Stimulated activated CD4-positive, alpha-beta T cell treated with anti-CD3 and anti-CD28 coated beads, Interleukin-1b, Interleukin-23, amount 100 ng/mL, for 24 hours (primary cell): ENCODE data around the gene ADARB2.

Experiments used
- DNase-seq, 4 experiments: peaks; one replicate each; pipeline ENCODE4 v3.0.0-alpha.2; 2020; ENCODE audit warnings: low read depth in 4 of 4, low spot score in 1 of 4

The ADARB2 gene

GRCh38 chr10:1184541-1185430 lies 552.5 kb downstream of the ADARB2 start:
- DNase-seq: no peak

- DNase-seq: no peak
Observed at GRCh38 chr10:1183701-1184100, 553.6 kb downstream of the ADARB2 start.

DNA sequence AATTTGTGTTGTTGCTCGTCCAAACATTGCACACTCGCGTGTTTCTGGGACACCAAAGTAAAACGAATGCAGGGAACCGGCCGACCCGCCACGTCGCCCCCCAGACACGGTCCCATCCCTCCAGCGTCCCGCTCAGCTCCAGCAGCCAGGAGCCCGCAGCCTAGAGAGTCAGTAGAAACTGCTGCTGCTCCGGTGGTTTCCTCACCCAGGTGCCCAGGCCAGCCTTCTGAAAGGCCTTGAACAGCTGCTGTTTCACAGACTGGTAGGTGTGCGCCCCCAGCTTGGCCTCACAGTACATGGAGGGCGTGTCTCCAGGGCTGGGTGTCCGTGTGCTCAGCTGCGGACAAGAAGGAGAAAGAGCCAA lies 554.3 kb downstream of the ADARB2 start:
- no peak for DNase-seq

DNA sequence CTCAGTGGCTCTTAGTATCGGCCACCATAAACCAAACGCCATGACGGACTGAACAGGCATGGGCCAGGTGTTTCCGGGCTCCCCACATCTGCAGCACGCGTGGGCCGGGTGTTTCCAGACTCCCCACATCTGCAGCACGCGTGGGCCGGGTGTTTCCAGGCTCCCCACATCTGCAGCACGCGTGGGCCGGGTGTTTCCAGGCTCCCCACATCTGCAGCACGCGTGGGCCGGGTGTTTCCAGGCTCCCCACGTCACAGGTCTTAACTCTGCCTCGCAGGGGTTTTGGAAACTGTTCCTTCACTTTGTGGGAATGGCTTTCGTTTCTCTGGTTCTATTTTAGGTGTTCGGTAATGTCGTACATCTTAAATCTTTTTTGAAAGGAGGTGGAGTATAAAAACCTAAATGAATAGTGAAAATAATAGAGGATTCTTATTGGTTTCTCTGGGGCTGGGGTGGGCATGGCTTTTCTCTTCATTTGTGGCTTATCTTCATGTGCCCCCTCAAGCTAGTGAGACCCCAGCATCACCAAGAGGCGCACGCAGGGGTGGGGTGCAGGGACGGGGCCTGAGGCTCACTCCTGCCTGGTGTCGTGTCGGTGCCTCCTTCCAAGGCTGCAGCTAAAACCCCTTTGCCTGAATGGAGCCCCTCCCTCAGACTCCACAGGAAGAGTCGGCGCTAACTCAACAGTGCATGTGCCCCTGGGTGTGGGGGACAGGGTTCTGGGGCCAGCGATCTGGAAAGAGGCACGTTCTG lies 554.9 kb downstream of the ADARB2 start:
- no peak for DNase-seq

DNA sequence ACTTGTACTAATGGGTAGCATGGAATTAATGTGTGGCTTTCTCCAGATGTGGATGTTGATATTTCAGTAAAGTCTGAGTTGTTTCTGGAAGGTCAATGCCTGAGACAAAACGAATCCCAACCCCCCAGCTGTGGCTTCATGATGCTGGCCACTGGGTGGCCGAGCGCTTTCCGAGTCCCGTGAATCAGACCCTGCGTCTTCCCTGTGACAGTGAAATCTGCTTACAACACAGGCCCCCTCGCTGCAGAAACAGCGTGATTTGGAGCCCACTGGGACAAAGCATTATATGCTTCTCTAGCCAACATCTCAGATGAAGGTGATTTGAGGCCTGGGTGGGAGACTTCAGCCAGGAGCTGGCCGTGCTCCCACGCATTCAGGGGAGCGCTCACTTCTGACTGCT lies 556.5 kb downstream of the ADARB2 start:
- no peak for DNase-seq

DNA sequence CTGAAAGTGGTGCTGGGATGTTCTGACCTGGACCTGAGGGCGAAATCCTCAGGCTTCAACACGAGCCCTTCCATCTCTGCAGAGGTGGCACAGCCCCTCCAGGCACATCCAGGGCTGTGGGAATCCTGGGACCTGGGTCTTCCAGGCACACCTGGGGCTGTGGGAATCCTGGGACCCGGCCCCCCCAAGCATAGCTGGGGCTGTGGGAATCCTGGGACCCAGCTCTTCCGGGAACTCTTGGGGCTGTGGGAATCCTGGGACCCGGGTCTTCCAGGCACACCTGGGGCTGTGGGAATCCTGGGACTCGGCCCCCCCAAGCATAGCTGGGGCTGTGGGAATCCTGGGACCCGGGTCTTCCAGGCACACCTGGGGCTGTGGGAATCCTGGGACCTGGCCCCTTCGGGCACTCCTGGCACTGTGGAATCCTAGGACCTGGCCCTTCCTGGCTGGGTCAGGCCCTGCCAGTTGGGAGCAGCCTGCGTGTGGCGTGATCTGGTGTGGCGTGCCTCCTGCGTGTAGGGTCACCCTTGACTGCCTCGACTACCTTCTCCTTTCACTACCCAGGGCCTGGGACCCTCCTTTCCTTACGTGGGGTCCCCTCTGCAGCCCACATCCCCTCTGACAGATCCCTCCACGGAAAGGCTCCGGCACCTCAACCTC lies 557.1 kb downstream of the ADARB2 start:
- DNase-seq: no peak

DNA sequence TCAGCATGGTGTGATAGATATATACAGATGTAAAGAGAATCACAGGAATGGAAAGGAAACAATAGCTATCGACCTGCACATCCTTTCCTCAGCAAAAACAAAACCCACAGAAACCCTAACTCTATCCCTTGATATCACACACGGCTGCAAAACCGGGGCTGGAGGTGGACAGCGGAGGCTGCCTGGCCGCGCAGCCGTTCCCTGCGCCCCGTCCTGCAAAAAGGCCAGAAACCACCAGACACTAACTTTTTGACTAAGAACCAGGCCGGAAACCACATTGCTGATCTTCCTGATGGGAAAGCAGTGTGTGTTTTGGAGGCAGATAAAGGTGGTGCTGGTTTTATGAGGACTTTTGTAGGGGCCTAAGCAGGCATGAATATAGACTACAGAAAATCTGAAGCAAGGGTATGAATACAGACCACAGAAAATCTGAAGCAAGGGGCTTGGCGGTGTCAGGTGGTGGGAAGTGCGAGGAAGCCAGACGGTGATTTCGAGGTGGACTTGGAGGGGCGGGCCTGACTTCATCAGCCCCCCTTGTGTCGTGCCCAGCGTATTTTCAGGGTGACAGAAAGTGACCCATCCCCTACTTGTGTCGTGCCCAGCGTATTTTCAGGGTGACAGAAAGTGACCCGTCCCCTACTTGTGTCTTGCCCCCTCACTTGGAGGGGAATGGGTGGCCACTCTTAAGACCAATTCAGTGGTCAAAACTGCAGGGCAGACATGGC lies 557.8 kb downstream of the ADARB2 start:
- no peak for DNase-seq

DNA sequence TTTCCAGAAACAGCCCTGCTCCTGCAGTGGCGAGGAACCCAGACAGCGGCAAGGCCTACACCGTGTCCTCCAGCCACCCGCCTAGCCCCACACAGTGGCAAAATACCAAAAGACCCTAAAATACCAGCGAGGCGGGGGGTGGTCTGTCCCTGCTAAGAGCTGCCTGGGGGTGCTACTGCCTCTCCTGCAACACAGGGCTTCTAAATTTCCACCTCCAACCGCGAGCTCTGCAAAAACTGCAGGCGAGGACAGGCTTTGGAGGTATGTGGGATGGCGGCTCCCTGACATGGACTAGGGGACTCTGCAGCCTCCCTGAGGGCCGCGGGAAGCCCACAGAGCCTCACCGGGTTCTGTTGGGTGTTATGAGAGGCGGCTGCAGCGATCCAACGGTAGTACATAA lies 558.8 kb downstream of the ADARB2 start:
- DNase-seq: no peak

GRCh38 chr10:1177936-1178335 lies 559.4 kb downstream of the ADARB2 start:
- DNase-seq: no peak

DNA sequence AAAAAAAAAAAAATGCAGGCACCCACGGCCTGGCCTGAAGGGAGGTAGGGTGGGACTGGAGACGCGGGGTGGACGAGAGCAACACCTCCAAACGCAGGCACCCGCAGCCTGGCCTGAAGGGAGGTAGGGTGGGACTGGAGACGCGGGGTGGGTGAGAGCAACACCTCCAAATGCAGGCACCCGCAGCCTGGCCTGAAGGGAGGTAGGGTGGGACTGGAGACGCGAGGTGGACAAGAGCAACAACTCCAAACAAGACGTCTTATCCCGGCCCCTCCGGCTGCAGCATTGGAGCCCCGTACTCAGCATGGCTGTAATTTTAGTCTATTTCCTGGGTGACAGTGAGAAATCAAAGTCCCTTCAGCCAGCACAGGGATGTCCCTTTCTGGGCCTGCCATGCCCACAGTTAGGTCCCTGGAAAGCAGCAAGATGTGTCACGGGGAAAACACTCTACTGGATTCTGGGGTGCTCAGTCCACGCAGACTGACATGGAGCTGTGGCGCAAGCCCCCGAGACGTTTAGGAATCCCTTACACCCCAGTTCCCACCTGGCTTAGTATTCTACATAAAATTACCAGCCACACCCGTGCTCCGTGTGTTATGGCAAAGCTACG lies 561.3 kb downstream of the ADARB2 start:
- no peak for DNase-seq

GRCh38 chr10:1174022-1174421 lies 563.3 kb downstream of the ADARB2 start:
- no peak for DNase-seq

GRCh38 chr10:1173091-1173490 lies 564.2 kb downstream of the ADARB2 start:
- no peak for DNase-seq

DNA sequence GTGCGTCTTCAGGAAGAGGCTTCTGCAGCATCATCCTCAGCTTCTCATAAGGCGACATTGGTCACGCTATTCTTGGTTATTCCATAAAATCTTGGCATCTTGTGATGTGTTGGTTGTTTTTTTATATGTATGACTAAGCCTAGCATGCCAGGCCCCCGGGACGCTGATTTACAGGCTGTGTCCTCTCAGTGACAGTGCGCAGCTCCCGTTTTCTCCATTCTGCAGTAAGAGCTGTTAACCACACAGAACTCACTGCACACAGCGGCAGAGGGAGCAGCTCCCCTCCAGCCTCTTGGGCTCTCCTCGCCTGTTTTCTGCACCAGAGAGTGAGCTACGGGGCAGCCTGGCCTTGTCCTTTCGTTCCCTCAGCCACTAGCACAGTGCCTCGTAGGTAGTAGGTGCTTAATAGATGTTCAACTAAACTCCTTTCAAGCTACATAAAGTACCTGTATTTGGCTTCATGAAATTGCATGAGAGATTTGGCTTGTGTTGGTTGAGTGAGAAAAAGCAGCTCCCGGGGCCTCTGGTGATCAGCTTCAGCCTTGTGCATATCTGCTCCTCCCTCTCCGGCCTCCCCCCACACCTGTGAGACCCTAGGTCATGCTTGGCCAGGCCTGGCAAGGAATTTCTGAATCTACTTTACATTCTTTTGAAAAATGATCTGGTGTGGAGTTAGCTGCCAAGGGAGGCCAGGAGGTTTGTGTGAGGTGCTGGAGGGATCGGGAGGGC lies 564.9 kb downstream of the ADARB2 start:
- no peak for DNase-seq

DNA sequence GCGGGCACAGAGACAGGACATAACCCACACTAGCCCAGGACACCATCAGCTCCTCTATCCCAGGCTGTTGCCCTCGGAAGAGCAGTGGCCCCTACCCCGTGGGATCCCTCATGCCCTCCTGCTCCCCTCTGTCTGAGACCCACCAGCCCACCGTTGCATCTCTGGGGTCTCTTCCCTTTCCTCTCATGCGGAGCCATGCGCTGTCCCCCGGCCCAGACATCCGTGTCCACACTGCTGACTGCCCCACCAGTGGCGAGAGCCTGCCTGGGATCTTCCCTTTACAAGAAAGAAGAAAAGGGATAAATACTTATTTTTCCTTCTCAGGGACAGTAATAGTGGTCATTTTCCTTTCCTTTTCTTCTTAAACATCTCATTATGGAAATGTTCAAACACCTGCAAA lies 565.7 kb downstream of the ADARB2 start:
- no peak for DNase-seq

GRCh38 chr10:1171182-1171581 lies 566.1 kb downstream of the ADARB2 start:
- DNase-seq: no peak

GRCh38 chr10:1170867-1171180 lies 566.5 kb downstream of the ADARB2 start:
- DNase-seq: no peak

DNA sequence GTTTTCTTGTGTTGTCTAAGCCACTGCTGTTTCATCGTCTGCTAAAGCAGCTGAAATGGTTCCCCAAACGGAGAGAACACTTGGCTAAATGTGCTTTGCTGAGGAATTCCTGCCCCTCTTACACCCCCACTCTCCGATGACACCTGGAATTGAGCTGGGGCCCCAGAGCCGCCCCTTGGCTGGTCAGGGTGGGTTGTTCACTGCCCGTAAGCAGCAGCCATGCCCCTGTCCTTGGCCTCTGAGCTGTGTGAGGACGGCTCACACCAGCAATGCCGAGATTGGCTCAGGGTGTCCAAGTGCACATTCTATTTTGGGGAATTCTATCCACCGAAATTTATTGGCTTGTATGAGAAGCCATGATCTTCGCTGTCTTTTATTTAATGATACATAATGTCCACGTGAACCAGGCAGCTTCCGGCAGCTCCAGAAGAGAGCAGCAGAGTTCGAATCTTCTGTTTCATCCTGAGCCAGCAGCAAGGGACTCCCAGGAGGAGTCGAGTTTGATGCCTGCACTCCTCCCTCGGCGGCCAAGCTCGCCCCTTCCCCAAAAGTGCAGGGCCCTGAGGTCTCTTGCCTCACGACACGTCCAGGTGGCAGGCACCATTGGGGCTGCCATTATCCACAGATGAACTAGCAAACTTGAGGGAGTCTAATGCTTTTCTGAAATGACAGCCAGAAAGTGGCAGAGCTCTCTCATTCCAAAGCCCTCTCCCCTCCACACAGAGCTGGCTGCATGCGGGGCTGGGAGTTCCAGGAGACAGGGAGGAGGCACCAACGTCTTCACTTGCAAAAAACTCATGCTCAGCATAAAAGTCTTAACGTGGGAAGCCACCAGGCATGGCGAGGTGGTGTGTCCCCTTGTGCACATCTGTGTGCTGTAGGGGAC lies 567.1 kb downstream of the ADARB2 start:
- no peak for DNase-seq

DNA sequence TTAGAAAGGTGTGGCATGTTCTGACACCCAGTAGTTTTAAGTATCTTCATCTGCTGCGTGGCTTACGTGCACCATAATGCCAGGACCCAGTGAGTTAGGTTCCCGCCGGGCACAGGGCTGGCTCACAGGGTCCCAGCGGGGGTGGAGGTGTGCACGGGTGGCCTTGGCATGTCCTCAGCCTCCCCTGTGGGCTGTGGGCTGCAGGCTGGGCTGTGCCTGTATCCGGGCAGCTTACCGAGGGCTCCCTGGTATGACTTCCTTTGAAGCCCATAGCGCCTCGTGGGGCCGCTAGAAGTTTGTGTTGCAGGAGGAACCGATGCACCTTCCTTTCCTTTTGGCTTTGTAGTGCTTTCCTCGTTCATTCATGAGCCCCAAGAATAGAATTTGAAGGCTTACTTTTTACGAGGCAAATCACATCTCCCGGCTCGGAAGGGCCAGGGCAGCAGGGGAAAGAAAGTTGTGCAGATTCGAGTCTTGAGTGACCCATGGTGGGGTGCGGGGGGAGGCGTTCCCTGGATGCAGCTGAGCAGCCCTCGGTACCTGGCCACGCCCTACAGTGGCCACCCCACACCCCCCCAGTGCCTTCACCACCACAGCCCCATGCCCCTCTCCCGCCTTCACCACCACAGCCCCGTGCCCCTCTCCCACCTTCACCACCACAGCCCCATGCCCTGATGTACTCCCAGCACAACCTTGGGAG lies 568.0 kb downstream of the ADARB2 start:
- no peak for DNase-seq

GRCh38 chr10:1168763-1169162 lies 568.6 kb downstream of the ADARB2 start:
- no peak for DNase-seq
